Neuronal stem cell (in vitro differentiated cells): ENCODE data around the gene RPS6KA2.
"Not testable (repeated sequence)": the region's sequence is repeated elsewhere in the genome, so short reads cannot be mapped to it uniquely, and the experiment has no call there.

Experiments
- DNase-seq: peaks from one replicate; pipeline ENCODE4 v3.0.0-alpha.2; 2013; ENCODE audit warnings: low spot score
- H2AFZ ChIP-seq: one replicate; pipeline ENCODE4 v1.6.1; 2013; ENCODE audit warnings: mild to moderate bottlenecking, low read length, inconsistent platforms
- H2AK5ac ChIP-seq: 2 replicates; pipeline ENCODE4 v1.6.1; 2013; ENCODE audit warnings: low read depth, mild to moderate bottlenecking, inconsistent platforms, low read length, moderate library complexity, mixed read lengths
- H2BK120ac ChIP-seq: 2 replicates; pipeline ENCODE4 v1.6.1; 2013; ENCODE audit warnings: low read depth, mild to moderate bottlenecking, inconsistent platforms, low read length, moderate library complexity, mixed read lengths
- H2BK12ac ChIP-seq: one replicate; pipeline ENCODE4 v1.6.1; 2013; ENCODE audit warnings: low read length, inconsistent platforms
- H2BK15ac ChIP-seq: 2 replicates; pipeline ENCODE4 v1.6.1; 2013; ENCODE audit warnings: mild to moderate bottlenecking, low read length, inconsistent platforms, mixed read lengths
- H2BK5ac ChIP-seq: one replicate; pipeline ENCODE4 v1.6.1; 2013; ENCODE audit warnings: inconsistent platforms, mild to moderate bottlenecking, low read length, moderate library complexity
- H3K14ac ChIP-seq: one replicate; pipeline ENCODE4 v1.6.1; 2013; ENCODE audit warnings: low read length, inconsistent platforms
- H3K18ac ChIP-seq: 2 replicates; pipeline ENCODE4 v1.6.1; 2013; ENCODE audit warnings: low read length, inconsistent platforms
- H3K23ac ChIP-seq: 2 replicates; pipeline ENCODE4 v1.6.1; 2013; ENCODE audit warnings: low read depth, mild to moderate bottlenecking, mixed read lengths, low read length, inconsistent platforms; ENCODE audit not compliant: poor library complexity
- H3K27ac ChIP-seq: replicated peaks from 3 replicates; pipeline ENCODE4 v1.5.1; 2013; ENCODE audit warnings: low read length, inconsistent platforms
- H3K27me3 ChIP-seq, 3 experiments: 2 replicates each; pipeline ENCODE4 v1.6.1; 2013; ENCODE audit warnings: low read length in 3 of 3, mild to moderate bottlenecking in 2 of 3, inconsistent platforms in 1 of 3, low read depth in 1 of 3, mixed read lengths in 1 of 3, moderate library complexity in 1 of 3; ENCODE audit not compliant: control insufficient read depth in 3 of 3, insufficient read depth in 3 of 3
- H3K36me3 ChIP-seq, 2 donors: replicated peaks in 1 of 2; 2 replicates each; pipeline ENCODE4 v1.6.1; 2013; ENCODE audit warnings: low read length in 2 of 2; ENCODE audit not compliant: control insufficient read depth in 2 of 2, insufficient read depth in 2 of 2
- H3K4ac ChIP-seq: 2 replicates; pipeline ENCODE4 v1.6.1; 2013; ENCODE audit warnings: inconsistent platforms, mild to moderate bottlenecking, low read length, moderate library complexity
- H3K4me1 ChIP-seq, 2 donors: 1 replicate in 1 of 2; 2 replicates in 1 of 2; pipeline ENCODE4 v1.6.1; 2013; ENCODE audit warnings: low read length in 2 of 2, low read depth in 1 of 2; ENCODE audit not compliant: control insufficient read depth in 2 of 2, insufficient read depth in 1 of 2
- H3K4me2 ChIP-seq: one replicate; pipeline ENCODE4 v1.6.1; 2013; ENCODE audit warnings: mild to moderate bottlenecking, low read length, inconsistent platforms; ENCODE audit not compliant: insufficient read depth, poor library complexity, severe bottlenecking
- H3K4me3 ChIP-seq, 2 donors: 2 replicates each; pipeline ENCODE4 v1.5.1; 2013; ENCODE audit warnings: low read length in 2 of 2, mild to moderate bottlenecking in 2 of 2, inconsistent platforms in 1 of 2, moderate library complexity in 1 of 2
- H3K79me1 ChIP-seq: one replicate; pipeline ENCODE4 v1.6.1; 2013; ENCODE audit warnings: low read depth, mild to moderate bottlenecking, inconsistent platforms, low read length, moderate library complexity
- H3K9ac ChIP-seq: one replicate; pipeline ENCODE4 v1.6.1; 2013; ENCODE audit warnings: mild to moderate bottlenecking, low read depth, low read length, inconsistent platforms; ENCODE audit not compliant: poor library complexity
- H3K9me3 ChIP-seq, 2 donors: replicated peaks in 1 of 2; 2 replicates each; pipeline versions ENCODE3 to v1.6.1; 2013; ENCODE audit warnings: low read length in 2 of 2, mild to moderate bottlenecking in 2 of 2, inconsistent platforms in 1 of 2, low read depth in 1 of 2, mixed read lengths in 1 of 2, moderate library complexity in 1 of 2; ENCODE audit not compliant: control insufficient read depth in 2 of 2, insufficient read depth in 1 of 2
- H4K8ac ChIP-seq: one replicate; pipeline ENCODE4 v1.6.1; 2013; ENCODE audit warnings: low read depth, mild to moderate bottlenecking, inconsistent platforms, low read length, moderate library complexity
- H4K91ac ChIP-seq: one replicate; pipeline ENCODE4 v1.6.1; 2013; ENCODE audit warnings: low read length, low read depth, mild to moderate bottlenecking, inconsistent platforms; ENCODE audit not compliant: poor library complexity
- WGBS, 2 donors: extraction: QIAGEN DNeasy Blood & Tissue Kit; methylation state at CpG; one replicate each; pipeline ENCODE4 v1.1.7; 2013; ENCODE audit warnings: missing lambda C conversion rate in 2 of 2, mixed read lengths in 1 of 2; ENCODE audit not compliant: insufficient read length in 2 of 2, insufficient replicate concordance in 1 of 2; ENCODE audit errors: extremely low coverage in 2 of 2; 5-methylcytosine and 5-hydroxymethylcytosine counted together

RPS6KA2 gene

GRCh38 chr6:166395351-166395750 lies 231.7 kb downstream of the RPS6KA2 start:
- no CpG with 5 or more reads among the region's 6 CpGs for WGBS, 2 donors
- H3K36me3 ChIP-seq, result no peaks in the 10 kb centered on the region
- H3K79me1 ChIP-seq, result no peaks in the 10 kb centered on the region
- no peak overlapping the region for H3K4me2 ChIP-seq
- H3K4ac ChIP-seq, result no peak overlapping the region
- H3K4me3 ChIP-seq, result no peak overlapping the region
- no peak overlapping the region for H2BK15ac ChIP-seq
- no peak overlapping the region for H4K8ac ChIP-seq
- H3K18ac ChIP-seq, result no peak overlapping the region
- no peak overlapping the region for H4K91ac ChIP-seq
- no peak overlapping the region for H2BK5ac ChIP-seq
- H2AFZ ChIP-seq, result no peak overlapping the region
- DNase-seq, result no peak
- H2AK5ac ChIP-seq, result no peak overlapping the region
- no peak overlapping the region for H2BK120ac ChIP-seq
- H3K23ac ChIP-seq, result no peak overlapping the region
- peaks cover 0 to 3% of the 10 kb centered on the region in 2 donors for H3K9me3 ChIP-seq
- H3K4me1 ChIP-seq, result no peaks in the 10 kb centered on the region
- H2BK12ac ChIP-seq, result no peak overlapping the region
- H3K27ac ChIP-seq, result no peak overlapping the region
- H3K27me3 ChIP-seq, result no peaks in the 10 kb centered on the region
- H3K9ac ChIP-seq, result no peak overlapping the region
- no peak overlapping the region for H3K14ac ChIP-seq

GRCh38 chr6:166394036-166394892 lies 232.8 kb downstream of the RPS6KA2 start:
- peaks cover 0 to 3% of the 10 kb centered on the region in 2 donors for H3K9me3 ChIP-seq
- H2AK5ac ChIP-seq, result no peak overlapping the region
- no peak overlapping the region for H3K9ac ChIP-seq
- WGBS, 2 donors, result no CpG with 5 or more reads among the region's 10 CpGs
- H3K4ac ChIP-seq, result no peak overlapping the region
- H2BK12ac ChIP-seq, result no peak overlapping the region
- no peak overlapping the region for H3K18ac ChIP-seq
- H3K27me3 ChIP-seq, result no peaks in the 10 kb centered on the region
- no peak overlapping the region for H4K91ac ChIP-seq
- no peaks in the 10 kb centered on the region for H3K4me1 ChIP-seq
- no peak overlapping the region for H2BK5ac ChIP-seq
- no peaks in the 10 kb centered on the region for H3K79me1 ChIP-seq
- H3K36me3 ChIP-seq, result no peaks in the 10 kb centered on the region
- no peak overlapping the region for H4K8ac ChIP-seq
- H3K4me3 ChIP-seq, result no peak overlapping the region
- no peak for DNase-seq
- H3K14ac ChIP-seq, result no peak overlapping the region
- no peak overlapping the region for H2BK120ac ChIP-seq
- no peak overlapping the region for H3K23ac ChIP-seq
- H2BK15ac ChIP-seq, result no peak overlapping the region
- no peak overlapping the region for H2AFZ ChIP-seq
- no peak overlapping the region for H3K4me2 ChIP-seq
- no peak overlapping the region for H3K27ac ChIP-seq

DNA sequence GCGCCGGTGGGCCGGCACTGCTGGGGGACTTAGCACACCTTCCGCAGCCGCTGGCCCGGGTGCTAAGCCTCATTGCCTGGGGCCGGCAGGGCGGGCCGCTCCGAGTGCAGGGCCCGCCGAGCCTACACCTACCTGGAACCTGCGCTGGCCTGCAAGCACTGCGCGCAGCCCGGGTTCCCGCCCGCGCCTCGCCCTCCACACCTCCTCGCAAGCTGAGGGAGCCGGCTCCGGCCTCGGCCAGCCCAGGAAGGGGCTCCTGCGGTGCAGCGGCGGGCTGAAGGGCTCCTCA lies 233.6 kb downstream of the RPS6KA2 start:
- H3K4me3 ChIP-seq, result no peak overlapping the region
- H3K23ac ChIP-seq, result no peak overlapping the region
- no peak overlapping the region for H2BK15ac ChIP-seq
- no peak overlapping the region for H3K4me2 ChIP-seq
- H3K9me3 ChIP-seq, result peaks cover 0 to 3% of the 10 kb centered on the region in 2 donors
- no peaks in the 10 kb centered on the region for H3K36me3 ChIP-seq
- H2BK120ac ChIP-seq, result no peak overlapping the region
- H2BK5ac ChIP-seq, result no peak overlapping the region
- H3K27ac ChIP-seq, result no peak overlapping the region
- H3K9ac ChIP-seq, result no peak overlapping the region
- no peak overlapping the region for H3K4ac ChIP-seq
- H4K91ac ChIP-seq, result no peak overlapping the region
- H2BK12ac ChIP-seq, result no peak overlapping the region
- H3K4me1 ChIP-seq, result no peaks in the 10 kb centered on the region
- no peak overlapping the region for H2AK5ac ChIP-seq
- H4K8ac ChIP-seq, result no peak overlapping the region
- no peak for DNase-seq
- no peaks in the 10 kb centered on the region for H3K27me3 ChIP-seq
- H3K18ac ChIP-seq, result no peak overlapping the region
- H3K14ac ChIP-seq, result no peak overlapping the region
- WGBS, 2 donors, result no CpG with 5 or more reads among the region's 27 CpGs
- H2AFZ ChIP-seq, result no peak overlapping the region
- no peaks in the 10 kb centered on the region for H3K79me1 ChIP-seq

GRCh38 chr6:166392755-166393534 lies 234.1 kb downstream of the RPS6KA2 start:
- H2BK120ac ChIP-seq, H4K91ac ChIP-seq, H2BK15ac ChIP-seq, H3K27ac ChIP-seq, H3K4ac ChIP-seq, H2BK5ac ChIP-seq, H3K23ac ChIP-seq, H3K27me3 ChIP-seq, H3K18ac ChIP-seq, H4K8ac ChIP-seq, H3K4me2 ChIP-seq, DNase-seq, H3K79me1 ChIP-seq, H3K36me3 ChIP-seq, H3K9me3 ChIP-seq, H3K14ac ChIP-seq, H3K4me3 ChIP-seq, H2AK5ac ChIP-seq, H3K4me1 ChIP-seq, H3K9ac ChIP-seq, H2BK12ac ChIP-seq: not testable (repeated sequence)
- no CpG with 5 or more reads among the region's 30 CpGs for WGBS, 2 donors
- peak overlapping the region; percentile 53 for H2AFZ ChIP-seq
